Measurements from ENCODE around the gene NAXD. TPM values are rescaled to one million over a fixed set of nuclear protein-coding genes. Genes with fewer than 3 reads are reported as not detected.

The NAXD gene
- total RNA-seq, 4 donors from 2014 or later = 27.1 to 43.2 (median 35.8) TPM

DNA sequence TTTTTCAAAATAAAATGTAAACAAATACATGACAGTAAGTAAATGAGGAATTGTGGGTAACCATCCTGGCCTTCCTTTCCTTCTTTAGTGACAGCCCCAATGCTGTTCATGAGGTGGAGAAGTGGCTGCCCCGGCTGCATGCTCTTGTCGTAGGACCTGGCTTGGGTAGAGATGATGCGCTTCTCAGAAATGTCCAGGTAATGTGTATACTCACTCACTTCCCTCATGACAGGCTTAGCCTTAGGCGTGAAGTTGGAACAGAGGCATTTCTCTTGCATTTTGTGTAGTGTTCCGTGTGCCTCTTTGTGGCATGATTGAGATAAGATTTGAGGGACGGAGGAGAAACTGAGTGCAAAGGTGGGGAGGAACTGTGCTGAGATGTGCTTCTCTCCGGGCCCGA lies 12.0 kb downstream of the NAXD start:
- peaks cover 0 to 64% (median 0%) of the 10 kb centered on the region in 3 donors for H3K36me3 ChIP-seq
- no peaks in the 10 kb centered on the region for H3K9me3 ChIP-seq
- no peak overlapping the region for H3K4me3 ChIP-seq
- no peak for DNase-seq
- no peak for TF ChIP-seq POLR2A (IDR thresholded peaks at IDR 0.05)
- TF ChIP-seq, protein P1, sequence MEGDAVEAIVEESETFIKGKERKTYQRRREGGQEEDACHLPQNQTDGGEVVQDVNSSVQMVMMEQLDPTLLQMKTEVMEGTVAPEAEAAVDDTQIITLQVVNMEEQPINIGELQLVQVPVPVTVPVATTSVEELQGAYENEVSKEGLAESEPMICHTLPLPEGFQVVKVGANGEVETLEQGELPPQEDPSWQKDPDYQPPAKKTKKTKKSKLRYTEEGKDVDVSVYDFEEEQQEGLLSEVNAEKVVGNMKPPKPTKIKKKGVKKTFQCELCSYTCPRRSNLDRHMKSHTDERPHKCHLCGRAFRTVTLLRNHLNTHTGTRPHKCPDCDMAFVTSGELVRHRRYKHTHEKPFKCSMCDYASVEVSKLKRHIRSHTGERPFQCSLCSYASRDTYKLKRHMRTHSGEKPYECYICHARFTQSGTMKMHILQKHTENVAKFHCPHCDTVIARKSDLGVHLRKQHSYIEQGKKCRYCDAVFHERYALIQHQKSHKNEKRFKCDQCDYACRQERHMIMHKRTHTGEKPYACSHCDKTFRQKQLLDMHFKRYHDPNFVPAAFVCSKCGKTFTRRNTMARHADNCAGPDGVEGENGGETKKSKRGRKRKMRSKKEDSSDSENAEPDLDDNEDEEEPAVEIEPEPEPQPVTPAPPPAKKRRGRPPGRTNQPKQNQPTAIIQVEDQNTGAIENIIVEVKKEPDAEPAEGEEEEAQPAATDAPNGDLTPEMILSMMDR (IDR thresholded peaks at IDR 0.05) = no peak
- no peaks in the 10 kb centered on the region for H3K27me3 ChIP-seq
- H3K27ac ChIP-seq = peak overlapping the region in 1 of 4 donors; percentile 75
- H3K4me1 ChIP-seq = peaks cover 0 to 34% (median 0%) of the 10 kb centered on the region in 4 donors

DNA sequence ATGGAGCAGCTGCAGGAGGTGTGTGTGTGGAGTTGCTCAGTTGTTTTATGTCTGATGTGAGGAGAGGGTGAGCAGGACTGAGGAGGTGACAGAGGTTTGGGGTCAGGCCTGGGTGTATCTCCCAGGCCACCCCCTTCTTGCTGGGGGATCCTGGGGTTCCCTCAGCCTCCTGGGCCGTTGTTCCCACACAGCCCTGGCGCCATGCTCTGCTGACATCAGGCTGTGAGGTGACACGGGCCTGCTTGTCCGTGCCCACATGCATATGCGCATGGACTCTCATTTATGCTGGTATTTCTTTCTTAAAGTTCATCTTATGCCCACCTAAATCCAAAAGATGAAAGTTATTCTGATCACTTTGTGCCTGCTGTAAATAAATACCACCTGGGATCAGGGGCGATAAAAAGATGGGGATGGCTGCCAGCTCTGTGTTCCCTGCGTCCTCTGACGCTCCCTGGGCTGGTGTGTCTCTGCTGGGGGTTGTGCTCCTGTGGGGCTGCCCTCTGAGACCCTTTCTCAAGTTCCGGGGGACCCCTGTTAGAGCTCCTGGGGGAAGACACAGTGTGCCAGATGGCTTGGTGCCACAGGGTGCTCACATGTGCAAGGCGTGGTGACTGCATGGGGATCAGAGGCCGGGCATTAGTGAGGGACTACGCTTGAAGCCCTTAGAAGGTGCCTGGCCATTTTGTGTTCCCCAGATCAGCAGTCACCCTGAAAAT lies 12.6 kb downstream of the NAXD start:
- TF ChIP-seq, protein P1 (IDR thresholded peaks at IDR 0.05) = no peak
- no peak for TF ChIP-seq POLR2A (IDR thresholded peaks at IDR 0.05)
- H3K27me3 ChIP-seq = no peaks in the 10 kb centered on the region
- H3K27ac ChIP-seq = peak overlapping the region in 1 of 4 donors; percentile 75
- peaks cover 0 to 34% (median 0%) of the 10 kb centered on the region in 4 donors for H3K4me1 ChIP-seq
- H3K4me3 ChIP-seq = no peak overlapping the region
- H3K36me3 ChIP-seq = peaks cover 0 to 64% (median 0%) of the 10 kb centered on the region in 3 donors
- H3K9me3 ChIP-seq = no peaks in the 10 kb centered on the region
- no peak for DNase-seq

DNA sequence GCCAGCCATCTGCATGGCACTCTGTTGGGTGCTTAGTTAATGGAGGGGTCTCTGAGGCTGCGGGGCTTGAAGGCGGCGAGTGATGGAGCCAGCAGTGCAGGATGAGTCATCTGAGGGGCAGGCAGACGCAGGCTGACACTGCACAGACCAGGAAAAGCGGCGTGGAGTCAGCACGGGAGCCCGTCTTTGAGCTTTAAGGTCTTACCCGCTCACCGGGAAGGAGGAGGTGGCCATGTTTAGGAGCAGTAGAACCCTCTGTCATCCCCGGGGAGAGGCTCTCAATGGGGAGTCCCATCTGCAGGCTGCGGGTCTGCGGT lies 13.1 kb downstream of the NAXD start:
- no peak for TF ChIP-seq POLR2A (IDR thresholded peaks at IDR 0.05)
- TF ChIP-seq, protein P1 (IDR thresholded peaks at IDR 0.05) = no peak
- peaks cover 0 to 34% (median 0%) of the 10 kb centered on the region in 4 donors for H3K4me1 ChIP-seq
- no peaks in the 10 kb centered on the region for H3K27me3 ChIP-seq
- no peaks in the 10 kb centered on the region for H3K9me3 ChIP-seq
- peak overlapping the region in 1 of 4 donors; percentile 75 for H3K27ac ChIP-seq
- no peak for DNase-seq
- H3K4me3 ChIP-seq = no peak overlapping the region
- peaks cover 0 to 60% (median 0%) of the 10 kb centered on the region in 3 donors for H3K36me3 ChIP-seq

DNA sequence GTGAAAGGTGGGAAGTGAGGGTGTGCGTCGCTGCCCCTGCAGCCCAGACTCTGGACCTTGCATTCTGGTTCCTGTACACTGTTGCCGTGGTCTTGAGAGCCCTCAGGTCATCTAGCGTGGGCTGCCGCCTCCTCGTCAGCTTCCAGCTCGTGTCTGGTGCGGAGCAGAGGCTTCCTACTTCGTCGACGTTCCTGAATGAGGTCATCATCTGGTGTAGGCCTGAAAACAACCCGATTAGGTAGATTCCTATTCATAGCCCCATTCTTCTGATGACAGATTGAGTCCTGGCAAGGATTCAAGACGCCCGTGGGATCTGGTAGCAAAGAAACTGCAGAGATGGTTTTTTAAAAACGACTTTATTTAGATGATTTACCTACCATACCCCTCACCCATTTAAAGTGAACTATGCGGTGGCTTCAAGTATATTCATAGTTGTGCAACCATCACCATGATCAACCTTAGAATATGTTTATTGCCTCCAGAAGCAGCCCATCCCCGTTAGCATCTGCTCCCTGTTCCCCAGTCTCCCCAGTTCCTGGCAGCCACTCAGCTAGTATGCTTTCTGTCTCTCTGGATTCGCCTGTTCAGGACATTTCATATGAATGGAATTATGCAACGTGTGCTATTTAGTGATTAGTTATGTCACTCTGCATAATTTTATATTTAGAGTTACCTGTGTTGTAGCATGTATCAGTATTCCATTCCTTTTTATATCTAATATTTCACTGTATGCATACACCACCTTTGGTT lies 13.8 kb downstream of the NAXD start:
- no peak overlapping the region for H3K4me3 ChIP-seq
- H3K27ac ChIP-seq = peak overlapping the region in 1 of 4 donors; percentile 75
- peaks cover 0 to 59% (median 0%) of the 10 kb centered on the region in 3 donors for H3K36me3 ChIP-seq
- H3K9me3 ChIP-seq = no peaks in the 10 kb centered on the region
- no peaks in the 10 kb centered on the region for H3K27me3 ChIP-seq
- TF ChIP-seq, protein P1 (IDR thresholded peaks at IDR 0.05) = no peak
- TF ChIP-seq POLR2A (IDR thresholded peaks at IDR 0.05) = no peak
- no peak for DNase-seq
- peaks cover 0 to 34% (median 0%) of the 10 kb centered on the region in 4 donors for H3K4me1 ChIP-seq

DNA sequence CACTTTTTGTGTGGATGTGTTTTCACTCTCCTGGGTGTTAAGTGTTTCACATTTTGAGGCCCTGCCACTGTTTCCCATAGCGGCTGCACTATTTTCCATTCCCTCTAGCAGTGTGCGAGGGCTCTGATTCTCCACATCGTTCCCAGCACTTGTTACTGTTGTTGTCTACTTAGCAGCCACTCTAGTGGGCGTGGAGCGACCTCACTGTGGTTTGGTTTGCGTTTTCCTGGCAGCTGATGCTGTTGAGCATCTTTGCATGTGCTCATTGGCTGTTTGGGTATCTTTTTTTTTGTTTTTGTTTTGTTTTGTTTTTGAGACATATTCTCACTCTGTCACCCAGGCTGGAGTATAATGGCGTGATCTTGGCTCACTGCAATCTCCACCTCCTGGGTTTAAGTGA lies 14.4 kb downstream of the NAXD start:
- H3K9me3 ChIP-seq = no peaks in the 10 kb centered on the region
- H3K27me3 ChIP-seq = no peaks in the 10 kb centered on the region
- H3K27ac ChIP-seq = peak overlapping the region in 1 of 4 donors; percentile 75
- H3K4me3 ChIP-seq = no peak overlapping the region
- DNase-seq = no peak
- peaks cover 0 to 34% (median 0%) of the 10 kb centered on the region in 4 donors for H3K4me1 ChIP-seq
- peaks cover 0 to 60% (median 0%) of the 10 kb centered on the region in 3 donors for H3K36me3 ChIP-seq
- TF ChIP-seq POLR2A (IDR thresholded peaks at IDR 0.05) = no peak
- TF ChIP-seq, protein P1 (IDR thresholded peaks at IDR 0.05) = no peak
